Measurements from ENCODE around the gene RPN2. TPM values are rescaled to one million over a fixed set of nuclear protein-coding genes. Genes with fewer than 3 reads are reported as not detected.

The RPN2 gene
- total RNA-seq, 1 donor from 2014 or later, result 178 TPM

- no peak for DNase-seq (ENCODE audit: low read depth)
- Histone ChIP-seq H3K4me3 (ENCODE audit: low read depth, low read length) (no peak overlapping the region), H3K27me3 (ENCODE audit: control insufficient read depth, insufficient read depth, low read length) (no peaks in the 10 kb centered on the region), H3K36me3 (ENCODE audit: control insufficient read depth, insufficient read depth, low read length) (no peaks in the 10 kb centered on the region)
- no peak for FAIRE-seq
- TF ChIP-seq, protein P1, sequence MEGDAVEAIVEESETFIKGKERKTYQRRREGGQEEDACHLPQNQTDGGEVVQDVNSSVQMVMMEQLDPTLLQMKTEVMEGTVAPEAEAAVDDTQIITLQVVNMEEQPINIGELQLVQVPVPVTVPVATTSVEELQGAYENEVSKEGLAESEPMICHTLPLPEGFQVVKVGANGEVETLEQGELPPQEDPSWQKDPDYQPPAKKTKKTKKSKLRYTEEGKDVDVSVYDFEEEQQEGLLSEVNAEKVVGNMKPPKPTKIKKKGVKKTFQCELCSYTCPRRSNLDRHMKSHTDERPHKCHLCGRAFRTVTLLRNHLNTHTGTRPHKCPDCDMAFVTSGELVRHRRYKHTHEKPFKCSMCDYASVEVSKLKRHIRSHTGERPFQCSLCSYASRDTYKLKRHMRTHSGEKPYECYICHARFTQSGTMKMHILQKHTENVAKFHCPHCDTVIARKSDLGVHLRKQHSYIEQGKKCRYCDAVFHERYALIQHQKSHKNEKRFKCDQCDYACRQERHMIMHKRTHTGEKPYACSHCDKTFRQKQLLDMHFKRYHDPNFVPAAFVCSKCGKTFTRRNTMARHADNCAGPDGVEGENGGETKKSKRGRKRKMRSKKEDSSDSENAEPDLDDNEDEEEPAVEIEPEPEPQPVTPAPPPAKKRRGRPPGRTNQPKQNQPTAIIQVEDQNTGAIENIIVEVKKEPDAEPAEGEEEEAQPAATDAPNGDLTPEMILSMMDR (IDR thresholded peaks at IDR 0.05; ENCODE audit: insufficient read depth, low read length, severe bottlenecking), result no peak
Observed at GRCh38 chr20:37271421-37271768, 92.3 kb downstream of the RPN2 start.

GRCh38 chr20:37273988-37274387, 94.9 kb downstream of the RPN2 start:
- Histone ChIP-seq H3K4me3 (ENCODE audit: low read depth, low read length) (no peak overlapping the region), H3K36me3 (ENCODE audit: control insufficient read depth, insufficient read depth, low read length) (no peaks in the 10 kb centered on the region), H3K27me3 (ENCODE audit: control insufficient read depth, insufficient read depth, low read length) (no peaks in the 10 kb centered on the region)
- DNase-seq (ENCODE audit: low read depth) (no peak), FAIRE-seq (no peak)
- TF ChIP-seq, protein P1 (IDR thresholded peaks at IDR 0.05; ENCODE audit: insufficient read depth, low read length, severe bottlenecking), result no peak

- TF ChIP-seq, protein P1 (IDR thresholded peaks at IDR 0.05; ENCODE audit: insufficient read depth, low read length, severe bottlenecking), result no peak
- no peak overlapping the region for H3K4me3 ChIP-seq (ENCODE audit: low read depth, low read length)
- FAIRE-seq, result no peak
- H3K27me3 ChIP-seq (ENCODE audit: control insufficient read depth, insufficient read depth, low read length), result no peaks in the 10 kb centered on the region
- no peaks in the 10 kb centered on the region for H3K36me3 ChIP-seq (ENCODE audit: control insufficient read depth, insufficient read depth, low read length)
- no peak for DNase-seq (ENCODE audit: low read depth)
Observed at GRCh38 chr20:37274851-37275524, 95.9 kb downstream of the RPN2 start.

DNA sequence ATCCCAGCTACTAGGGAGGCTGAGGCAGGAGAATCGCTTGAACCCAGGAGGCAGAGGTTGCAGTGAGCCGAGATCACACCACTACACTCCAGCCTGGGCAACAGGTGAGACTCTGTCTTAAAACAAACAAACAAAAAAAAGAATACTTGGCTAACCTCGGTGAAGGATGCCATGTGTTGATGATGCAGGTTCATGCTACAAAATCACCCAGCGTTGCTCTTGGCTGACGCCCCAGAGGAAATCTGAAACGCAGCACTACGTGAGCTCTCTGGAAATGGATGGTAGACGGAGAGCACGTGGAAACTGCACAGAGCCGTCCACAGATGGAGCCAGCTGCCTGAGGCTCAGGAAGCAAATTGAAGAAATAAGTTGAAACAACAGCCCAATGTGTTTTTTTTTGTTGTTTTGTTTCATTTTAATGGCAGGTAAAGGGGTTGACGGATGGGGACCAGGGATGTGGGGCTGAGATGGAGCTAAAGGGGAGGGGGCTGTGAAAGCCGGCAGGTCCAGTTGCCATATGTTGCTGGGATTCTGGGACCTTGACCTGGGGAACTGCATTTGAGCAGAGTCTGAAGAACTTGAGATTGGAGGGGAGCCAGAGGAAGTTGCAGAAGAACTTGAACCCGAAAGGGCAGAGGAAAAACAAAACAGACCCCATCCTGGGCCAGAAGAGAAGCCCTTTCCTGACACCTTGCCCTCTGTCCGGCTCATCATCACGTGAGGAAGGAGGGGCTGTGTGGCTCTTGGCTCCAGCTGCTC, 97.5 kb downstream of the RPN2 start:
- Histone ChIP-seq H3K27me3 (ENCODE audit: control insufficient read depth, insufficient read depth, low read length) (no peaks in the 10 kb centered on the region), H3K4me3 (ENCODE audit: low read depth, low read length) (no peak overlapping the region), H3K36me3 (ENCODE audit: control insufficient read depth, insufficient read depth, low read length) (no peaks in the 10 kb centered on the region)
- DNase-seq (ENCODE audit: low read depth) (peak; percentile 77), FAIRE-seq (no peak)
- TF ChIP-seq, protein P1 (IDR thresholded peaks at IDR 0.05; ENCODE audit: insufficient read depth, low read length, severe bottlenecking), result peak; percentile 61

- FAIRE-seq (no peak), DNase-seq (ENCODE audit: low read depth) (no peak)
- TF ChIP-seq, protein P1 (IDR thresholded peaks at IDR 0.05; ENCODE audit: insufficient read depth, low read length, severe bottlenecking), result no peak
- H3K27me3 ChIP-seq (ENCODE audit: control insufficient read depth, insufficient read depth, low read length), result no peaks in the 10 kb centered on the region
- H3K4me3 ChIP-seq (ENCODE audit: low read depth, low read length), result no peak overlapping the region
- H3K36me3 ChIP-seq (ENCODE audit: control insufficient read depth, insufficient read depth, low read length), result no peaks in the 10 kb centered on the region
Observed at GRCh38 chr20:37277253-37277593, 98.1 kb downstream of the RPN2 start.
